Heart right ventricle (tissue), 16 donors: ENCODE results near the gene ATAD3A. TPM values are rescaled to one million over a fixed set of nuclear protein-coding genes. Genes with fewer than 3 reads are reported as not detected.
A peak's percentile ranks its signal among the peaks of the same experiment; 100 is the strongest.
"Not testable (repeated sequence)": the region's sequence is repeated elsewhere in the genome, so short reads cannot be mapped to it uniquely, and the experiment has no call there.

Experiments used
- ATAC-seq, 8 donors: fragments of 200-7000 bp; cut with Tn5 transposase; one replicate each; pipeline ENCODE4 v1.9.1; 2020; ENCODE audit warnings: mild to moderate bottlenecking in 8 of 8, moderate library complexity in 8 of 8, moderate number of reproducible peaks in 1 of 8
- DNase-seq, 2 donors: peaks; one replicate each; pipeline ENCODE4 v3.0.0-alpha.2; 2020
- H3K27ac ChIP-seq, 10 donors: fragments of 200-600 bp; sonication (generic) in 2 of 10; one replicate each; pipeline versions ENCODE4 v1.5.0 to v1.8.0; 2020 to 2022; ENCODE audit warnings: mild to moderate bottlenecking in 3 of 10
- H3K27me3 ChIP-seq, 7 donors: fragments of 200-600 bp; one replicate each; pipeline ENCODE4 v1.8.0; 2021 to 2022; ENCODE audit warnings: mild to moderate bottlenecking in 2 of 7
- H3K36me3 ChIP-seq, 9 donors: fragments of 200-600 bp; sonication (generic) in 1 of 9; one replicate each; pipeline versions ENCODE4 v1.5.0 to v1.8.0; 2020 to 2022; ENCODE audit warnings: mild to moderate bottlenecking in 2 of 9
- H3K4me1 ChIP-seq, 9 donors: fragments of 200-600 bp; sonication (generic) in 1 of 9; one replicate each; pipeline versions ENCODE4 v1.5.0 to v1.8.0; 2020 to 2022; ENCODE audit warnings: mild to moderate bottlenecking in 4 of 9
- H3K4me3 ChIP-seq, 10 donors: fragments of 200-600 bp; sonication (generic) in 2 of 10; one replicate each; pipeline versions ENCODE4 v1.5.0 to v1.8.0; 2020 to 2022; ENCODE audit warnings: mild to moderate bottlenecking in 7 of 10, moderate library complexity in 2 of 10
- H3K9me3 ChIP-seq, 11 donors: fragments of 200-600 bp in 10 of 11; sonication (generic) in 2 of 11; one replicate each; pipeline versions ENCODE4 v1.5.0 to v1.8.0; 2013 to 2022; ENCODE audit warnings: mild to moderate bottlenecking in 2 of 11, control low read depth in 1 of 11, moderate library complexity in 1 of 11
- WGBS, 2 donors: extraction: QIAGEN DNeasy Blood & Tissue Kit; methylation state at CpG; one replicate each; pipeline ENCODE4 v1.1.7; 2013; ENCODE audit warnings: inconsistent platforms in 1 of 2; 5-methylcytosine and 5-hydroxymethylcytosine counted together
- intact Hi-C, 10 donors: fragments of 100-400 bp; cut with DNase I; formaldehyde crosslinking; loops; one replicate each; pipeline versions ENCODE4 v1.11.1 to v1.14.2; 2022
- polyA plus RNA-seq, 2 donors: library from polyadenylated mRNA; stranded (reverse); fragments of 200-250 nt; gene quantifications; one replicate each; pipeline ENCODE4 v1.2.3, GENCODE V29; 2013
- total RNA-seq, 10 donors: library from RNA; stranded (reverse); fragmentation: NEBNext Ultra II Directional in 3 of 10; extraction: Animal tissue kit (Norgen Biotek cat#: 25700) in 3 of 10; gene quantifications; one replicate each; pipeline versions ENCODE4 v1.2.1 to v1.2.4, GENCODE V29; 2021 to 2023
- TF ChIP-seq, protein P1 (sequence below), 9 donors: fragments of 200-600 bp; sonication (generic) in 2 of 9; IDR thresholded peaks; one replicate each; pipeline versions ENCODE4 v1.5.0 to v1.8.0; 2021 to 2022; ENCODE audit warnings: antibody characterized with exemption in 9 of 9, mild to moderate bottlenecking in 5 of 9, moderate library complexity in 1 of 9
- donor health status: Arrhythmogenic right ventricular cardiomyopathy.
- donor health status: ischemic (EF 13 %, LVEDD 7.1; RV severe dilation, severe dysfunction).
- donor health status: healthy with polysubstance abuse.
- donor health status: DM: no; HTN: yes; CAD: no.
- donor health status: DM: no; HTN: no; CAD: no.
- donor health status: ischemic (EF 25% LVEDD 6.9; RV normal size, moderate dysfunction).
- donor health status: ischemic (EF 25% LVEDD 5.7; RV mildly dilated, moderate dysfunction).
- donor health status: healthy.
- donor health status: DM: yes; HTN: yes; CAD: no.
- donor health status: Ischemic cardiomyopathy.
- donor health status: ischemic (EF 35%, LVEDD 5.7; RV mildly dilated, moderate dysfunction).
- donor health status: nonischemic (EF 11% LVEDD 7.7; RV severe dilation, severe dysfunction).
- donor health status: DM: yes; HTN: yes; CAD: no.
- donor health status: PGD.
- donor health status: ischemic (EF 29% LVEDD 5.4; RV normal size, mild dysfunction).
- donor health status: nonischemic (EF 23%, LVEDD 6.1; RV moderate dilation, normal function).

The ATAD3A gene
- total and polyA plus RNA-seq, 12 donors: 13.2 to 39.4 (median 16.0) TPM

DNA sequence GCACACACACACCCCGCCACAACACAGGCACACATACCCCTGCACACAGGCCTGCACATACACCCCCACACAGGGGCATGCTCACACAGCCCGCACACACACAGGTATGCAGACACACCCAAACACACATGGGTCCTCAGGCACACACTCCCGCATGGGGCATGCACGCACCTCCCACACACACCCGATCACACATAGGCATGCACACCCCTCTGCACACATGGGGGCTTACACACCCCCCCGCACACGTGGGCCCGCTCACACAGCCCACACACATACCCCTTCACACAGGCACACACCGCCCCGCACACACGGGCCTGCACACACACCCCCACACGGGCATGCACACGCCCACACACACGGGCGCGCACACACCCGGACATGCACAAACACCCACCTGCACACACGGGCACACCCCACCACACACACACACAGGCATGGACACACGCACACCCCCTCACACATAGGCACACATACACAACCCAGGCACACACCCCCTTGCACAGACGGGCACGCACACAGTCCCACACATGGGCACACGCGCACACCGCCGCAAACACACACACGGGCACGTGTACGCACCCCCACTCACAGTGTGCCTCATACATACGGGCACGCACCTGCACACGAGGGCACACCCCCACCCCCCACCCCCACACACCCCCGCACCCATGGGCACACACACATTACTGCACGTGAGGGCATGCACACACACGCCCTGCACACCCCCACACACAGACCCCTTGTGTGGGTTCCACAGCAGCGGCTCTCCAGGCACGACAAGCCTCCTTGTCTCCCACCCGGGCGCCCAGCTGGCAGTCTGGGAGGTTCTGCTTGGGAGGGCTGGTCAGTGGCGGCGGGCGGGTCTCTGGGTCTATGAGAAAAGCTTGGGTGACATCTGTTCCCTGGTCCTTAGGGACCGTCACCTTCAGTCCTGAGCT, 32.1 kb upstream of the ATAD3A start:
- no peaks in the 10 kb centered on the region for H3K4me1 ChIP-seq
- no peaks in the 10 kb centered on the region for H3K27me3 ChIP-seq
- DNase-seq (no peak), ATAC-seq (peak in 1 of 8 donors; percentile 12)
- 95 to 96% methylated on average over 42 of the region's 42 CpGs for WGBS, 2 donors
- TF ChIP-seq, protein P1, sequence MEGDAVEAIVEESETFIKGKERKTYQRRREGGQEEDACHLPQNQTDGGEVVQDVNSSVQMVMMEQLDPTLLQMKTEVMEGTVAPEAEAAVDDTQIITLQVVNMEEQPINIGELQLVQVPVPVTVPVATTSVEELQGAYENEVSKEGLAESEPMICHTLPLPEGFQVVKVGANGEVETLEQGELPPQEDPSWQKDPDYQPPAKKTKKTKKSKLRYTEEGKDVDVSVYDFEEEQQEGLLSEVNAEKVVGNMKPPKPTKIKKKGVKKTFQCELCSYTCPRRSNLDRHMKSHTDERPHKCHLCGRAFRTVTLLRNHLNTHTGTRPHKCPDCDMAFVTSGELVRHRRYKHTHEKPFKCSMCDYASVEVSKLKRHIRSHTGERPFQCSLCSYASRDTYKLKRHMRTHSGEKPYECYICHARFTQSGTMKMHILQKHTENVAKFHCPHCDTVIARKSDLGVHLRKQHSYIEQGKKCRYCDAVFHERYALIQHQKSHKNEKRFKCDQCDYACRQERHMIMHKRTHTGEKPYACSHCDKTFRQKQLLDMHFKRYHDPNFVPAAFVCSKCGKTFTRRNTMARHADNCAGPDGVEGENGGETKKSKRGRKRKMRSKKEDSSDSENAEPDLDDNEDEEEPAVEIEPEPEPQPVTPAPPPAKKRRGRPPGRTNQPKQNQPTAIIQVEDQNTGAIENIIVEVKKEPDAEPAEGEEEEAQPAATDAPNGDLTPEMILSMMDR (IDR thresholded peaks at IDR 0.05): no peak
- no peak overlapping the region for H3K27ac ChIP-seq
- no peak overlapping the region for H3K4me3 ChIP-seq
- H3K36me3 ChIP-seq: peaks cover 0 to 70% (median 39%) of the 10 kb centered on the region in 9 donors
- intact Hi-C loops: no loop called here
- no peaks in the 10 kb centered on the region for H3K9me3 ChIP-seq

DNA sequence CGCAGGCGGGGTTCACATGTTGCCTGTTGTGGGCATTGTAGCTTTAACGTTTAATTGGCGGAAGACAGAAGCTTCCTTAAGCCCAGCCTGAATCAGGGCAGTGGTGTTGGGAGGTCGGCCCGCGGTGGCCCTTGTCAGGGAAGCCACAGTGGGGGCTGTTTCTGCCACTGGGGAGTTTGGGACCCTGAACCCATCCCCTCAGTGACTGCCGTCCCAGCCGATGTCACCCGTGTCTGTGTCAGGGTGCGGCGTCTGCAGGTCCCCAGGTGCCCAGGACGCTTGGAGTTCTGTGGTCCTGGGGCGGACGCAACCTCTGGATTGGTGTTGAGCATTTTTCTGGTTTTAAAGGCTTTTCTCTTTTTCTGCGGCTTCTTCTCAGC, 31.5 kb upstream of the ATAD3A start:
- ATAC-seq, H3K9me3 ChIP-seq, H3K4me1 ChIP-seq, H3K4me3 ChIP-seq, intact Hi-C loops, H3K27ac ChIP-seq, H3K27me3 ChIP-seq, DNase-seq: not testable (repeated sequence)
- H3K36me3 ChIP-seq: peaks cover 0 to 76% (median 45%) of the 10 kb centered on the region in 9 donors
- 96% methylated on average over 16 of the region's 16 CpGs for WGBS, 2 donors

DNA sequence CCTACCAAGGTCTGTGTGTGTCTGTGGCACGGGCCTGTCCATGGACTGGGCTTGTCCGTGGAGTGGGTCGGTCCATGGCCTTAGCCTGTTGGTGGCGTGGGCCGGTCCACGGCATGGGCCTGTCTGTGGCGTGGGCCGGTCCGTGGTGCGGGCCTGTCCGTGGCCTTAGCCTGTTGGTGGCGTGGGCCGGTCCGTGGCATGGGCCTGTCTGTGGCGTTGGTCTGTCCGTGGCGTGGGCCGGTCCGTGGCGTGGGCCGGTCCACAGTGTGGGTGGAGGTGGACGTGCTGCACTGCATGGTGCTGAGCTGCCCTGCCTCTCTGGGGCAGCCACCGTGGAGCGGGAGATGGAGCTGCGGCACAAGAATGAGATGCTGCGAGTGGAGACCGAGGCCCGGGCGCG, 30.2 kb upstream of the ATAD3A start:
- H3K4me3 ChIP-seq, DNase-seq, ATAC-seq, H3K27me3 ChIP-seq, H3K27ac ChIP-seq, intact Hi-C loops, H3K9me3 ChIP-seq, H3K4me1 ChIP-seq: not testable (repeated sequence)
- WGBS, 2 donors: 98% methylated on average over 24 to 30 of the region's 30 CpGs
- peaks cover 0 to 84% (median 52%) of the 10 kb centered on the region in 9 donors for H3K36me3 ChIP-seq

DNA sequence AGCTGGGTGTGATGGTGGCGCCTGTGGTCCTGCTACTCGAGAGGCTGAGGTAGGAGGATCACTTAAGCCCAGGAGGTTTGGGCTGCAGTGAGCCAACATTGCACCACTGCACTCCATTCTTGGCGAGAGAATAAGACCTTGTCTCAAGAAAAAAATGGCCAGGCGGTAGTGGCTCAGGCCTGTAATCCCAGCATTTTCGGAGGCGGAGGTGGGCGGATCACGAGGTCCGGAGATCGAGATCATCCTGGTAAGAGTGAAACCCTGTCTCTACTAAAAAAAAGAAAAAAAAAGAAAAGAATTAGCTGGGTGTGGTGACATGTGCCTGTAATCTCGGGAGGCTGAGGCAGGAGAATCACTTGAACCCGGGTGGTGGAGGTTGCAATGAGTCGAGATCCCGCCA, 29.1 kb upstream of the ATAD3A start:
- no peak overlapping the region for H3K4me3 ChIP-seq
- ATAC-seq (no peak), DNase-seq (no peak)
- intact Hi-C loops: no loop called here
- 95 to 97% methylated on average over 14 of the region's 14 CpGs for WGBS, 2 donors
- H3K9me3 ChIP-seq: no peaks in the 10 kb centered on the region
- H3K27ac ChIP-seq: no peak overlapping the region
- TF ChIP-seq, protein P1 (IDR thresholded peaks at IDR 0.05): no peak
- H3K36me3 ChIP-seq: peaks cover 0 to 86% (median 54%) of the 10 kb centered on the region in 9 donors
- no peaks in the 10 kb centered on the region for H3K27me3 ChIP-seq
- no peaks in the 10 kb centered on the region for H3K4me1 ChIP-seq

DNA sequence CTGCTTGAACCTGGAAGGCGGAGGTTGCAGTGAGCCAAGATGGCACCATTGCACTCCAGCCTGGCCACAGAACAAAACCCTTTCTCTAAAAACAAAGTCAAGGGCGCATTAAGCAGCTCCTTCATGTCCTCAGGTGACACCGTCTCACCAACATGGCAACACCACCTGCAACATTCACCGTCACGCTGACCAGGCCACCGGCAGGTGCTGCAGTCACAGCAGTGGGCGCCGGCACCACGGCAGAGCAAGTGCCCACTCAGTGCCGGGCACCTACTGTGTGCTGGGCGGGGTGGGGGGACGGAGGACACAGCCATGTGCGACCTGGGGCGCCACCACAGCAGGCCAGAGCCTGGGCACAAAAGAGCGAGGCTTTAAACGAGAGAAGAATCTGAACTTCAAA, 28.2 kb upstream of the ATAD3A start:
- Histone ChIP-seq H3K36me3 (peaks cover 0 to 88% (median 56%) of the 10 kb centered on the region in 9 donors), H3K9me3 (no peaks in the 10 kb centered on the region), H3K27me3 (no peaks in the 10 kb centered on the region), H3K27ac (no peak overlapping the region), H3K4me3 (no peak overlapping the region), H3K4me1 (no peaks in the 10 kb centered on the region)
- intact Hi-C loops: no loop called here
- WGBS, 2 donors: 94 to 97% methylated on average over 16 of the region's 16 CpGs
- ATAC-seq (no peak), DNase-seq (no peak)
- TF ChIP-seq, protein P1 (IDR thresholded peaks at IDR 0.05): no peak

DNA sequence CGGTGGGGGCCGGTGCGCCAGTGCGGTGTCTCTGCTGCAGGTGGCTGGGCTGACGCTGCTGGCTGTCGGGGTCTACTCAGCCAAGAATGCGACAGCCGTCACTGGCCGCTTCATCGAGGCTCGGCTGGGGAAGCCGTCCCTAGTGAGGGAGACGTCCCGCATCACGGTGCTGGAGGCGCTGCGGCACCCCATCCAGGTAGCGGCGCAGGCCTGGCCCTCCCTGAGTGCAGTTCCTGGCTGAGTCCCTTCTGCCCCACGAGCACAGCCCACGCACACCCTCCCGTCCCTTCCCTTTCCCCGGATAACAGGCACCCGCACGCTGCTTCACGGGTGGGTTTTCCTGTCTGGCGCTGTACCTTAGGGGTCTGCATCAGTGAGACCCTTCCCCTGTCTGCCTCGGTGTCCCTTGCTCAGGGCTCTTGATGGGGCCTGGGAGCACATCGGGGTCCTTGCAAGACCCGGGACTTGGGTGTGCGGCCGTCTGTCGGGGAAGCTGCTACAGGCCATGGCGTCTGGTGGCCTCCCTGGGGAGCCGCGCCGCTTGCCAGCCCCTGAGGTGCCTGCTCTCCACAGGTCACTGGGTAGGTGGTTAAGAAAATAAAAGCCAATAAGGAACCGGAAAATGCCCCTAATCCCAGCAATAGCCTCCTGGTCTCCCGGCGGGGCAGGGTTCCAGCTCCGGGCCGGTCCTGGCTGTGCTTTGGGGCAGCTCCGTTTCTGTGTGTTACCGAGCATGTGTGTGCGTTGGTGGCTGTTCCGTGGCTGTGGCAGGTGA, 26.8 kb upstream of the ATAD3A start:
- H3K9me3 ChIP-seq, H3K27ac ChIP-seq, H3K4me1 ChIP-seq, H3K27me3 ChIP-seq, ATAC-seq, H3K4me3 ChIP-seq, intact Hi-C loops, DNase-seq: not testable (repeated sequence)
- H3K36me3 ChIP-seq: peaks cover 0 to 91% (median 55%) of the 10 kb centered on the region in 9 donors
- WGBS, 2 donors: 94 to 95% methylated on average over 36 to 40 of the region's 46 CpGs

DNA sequence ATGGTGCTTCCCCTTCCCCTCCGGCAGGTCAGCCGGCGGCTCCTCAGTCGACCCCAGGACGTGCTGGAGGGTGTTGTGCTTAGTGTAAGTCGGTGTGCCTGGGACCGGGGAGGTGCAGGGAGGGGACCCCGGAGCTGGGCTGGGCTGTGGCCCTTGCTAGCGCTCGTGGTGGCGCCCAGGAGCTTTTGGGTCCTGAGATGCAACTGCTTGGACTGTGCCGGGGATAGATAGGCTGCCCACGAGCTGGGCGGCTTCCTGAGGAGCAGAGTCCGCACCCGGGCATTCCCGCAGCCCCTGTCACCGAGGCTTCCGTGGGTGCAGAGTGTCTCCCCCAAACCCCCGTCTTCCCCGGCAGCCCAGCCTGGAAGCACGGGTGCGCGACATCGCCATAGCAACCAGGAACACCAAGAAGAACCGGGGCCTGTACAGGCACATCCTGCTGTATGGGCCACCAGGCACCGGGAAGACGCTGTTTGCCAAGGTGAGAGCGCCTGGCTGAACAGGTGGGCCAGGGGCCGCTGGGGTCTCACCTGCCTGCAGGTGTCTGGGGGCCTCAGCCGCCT, 26.1 kb upstream of the ATAD3A start:
- H3K4me1 ChIP-seq, H3K9me3 ChIP-seq, ATAC-seq, intact Hi-C loops, H3K27me3 ChIP-seq, H3K27ac ChIP-seq, DNase-seq, H3K4me3 ChIP-seq: not testable (repeated sequence)
- 94 to 96% methylated on average over 28 to 30 of the region's 31 CpGs for WGBS, 2 donors
- peaks cover 0 to 91% (median 55%) of the 10 kb centered on the region in 9 donors for H3K36me3 ChIP-seq
